ENCODE results near the gene ZBTB38.

ZBTB38 gene

GRCh38 chr3:141366285-141367037, 1.8 kb upstream of the ZBTB38 start:
- DNase-seq (ENCODE audit: low spot score), result peak; percentile 72

GRCh38 chr3:141367038-141367730, 1.1 kb upstream of the ZBTB38 start:
- peak; percentile 87 for DNase-seq (ENCODE audit: low spot score)

- DNase-seq (ENCODE audit: low spot score), result no peak
These were observed 856 bp downstream of the ZBTB38 start for GRCh38 chr3:141368925-141369794.

DNA sequence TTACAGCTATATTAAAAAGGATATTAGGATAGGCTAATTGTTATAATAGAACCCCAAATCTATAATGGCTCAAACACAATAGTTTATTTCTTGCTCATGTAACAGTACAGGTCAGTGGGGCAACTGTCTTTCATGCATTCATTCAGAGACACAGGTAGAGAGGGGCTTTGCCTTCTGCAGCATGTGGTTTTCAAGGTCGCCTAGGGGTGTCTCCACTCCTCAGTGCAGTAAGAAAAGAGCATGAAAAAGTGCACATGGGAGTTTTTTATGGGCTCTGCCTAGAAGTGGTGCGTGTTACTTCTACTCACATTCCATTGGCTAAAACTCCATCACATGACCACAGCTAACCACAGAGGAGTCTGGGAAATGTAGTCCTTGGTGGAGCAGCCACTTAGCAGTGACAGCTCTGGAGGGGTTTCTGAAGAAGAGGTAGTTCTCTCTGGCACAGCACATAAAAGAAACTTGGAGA, 1.8 kb downstream of the ZBTB38 start:
- peak; percentile 61 for DNase-seq (ENCODE audit: low spot score)

GRCh38 chr3:141371882-141372281, 3.6 kb downstream of the ZBTB38 start:
- no peak for DNase-seq (ENCODE audit: low spot score)

DNA sequence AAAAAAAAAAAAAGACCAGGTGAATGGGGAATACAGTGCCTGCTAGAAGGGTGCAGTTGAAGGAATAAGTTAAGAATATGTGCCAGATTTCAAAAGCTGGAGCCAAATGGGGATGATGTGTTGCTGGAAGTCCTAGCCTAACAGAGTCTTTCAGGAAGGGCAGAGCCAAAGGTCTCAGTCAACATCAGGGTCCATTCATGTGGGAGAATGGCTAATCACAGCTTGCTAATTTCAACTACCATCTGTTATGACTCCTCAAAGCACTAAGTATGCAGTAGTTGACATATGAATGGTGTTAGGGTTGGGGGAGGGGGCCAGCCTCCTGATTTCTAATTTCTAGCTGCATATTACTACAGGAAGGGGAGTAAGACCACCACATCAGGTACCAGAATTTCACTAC, 4.4 kb downstream of the ZBTB38 start:
- DNase-seq (ENCODE audit: low spot score), result no peak

GRCh38 chr3:141373232-141373631, 4.9 kb downstream of the ZBTB38 start:
- DNase-seq (ENCODE audit: low spot score), result no peak

DNA sequence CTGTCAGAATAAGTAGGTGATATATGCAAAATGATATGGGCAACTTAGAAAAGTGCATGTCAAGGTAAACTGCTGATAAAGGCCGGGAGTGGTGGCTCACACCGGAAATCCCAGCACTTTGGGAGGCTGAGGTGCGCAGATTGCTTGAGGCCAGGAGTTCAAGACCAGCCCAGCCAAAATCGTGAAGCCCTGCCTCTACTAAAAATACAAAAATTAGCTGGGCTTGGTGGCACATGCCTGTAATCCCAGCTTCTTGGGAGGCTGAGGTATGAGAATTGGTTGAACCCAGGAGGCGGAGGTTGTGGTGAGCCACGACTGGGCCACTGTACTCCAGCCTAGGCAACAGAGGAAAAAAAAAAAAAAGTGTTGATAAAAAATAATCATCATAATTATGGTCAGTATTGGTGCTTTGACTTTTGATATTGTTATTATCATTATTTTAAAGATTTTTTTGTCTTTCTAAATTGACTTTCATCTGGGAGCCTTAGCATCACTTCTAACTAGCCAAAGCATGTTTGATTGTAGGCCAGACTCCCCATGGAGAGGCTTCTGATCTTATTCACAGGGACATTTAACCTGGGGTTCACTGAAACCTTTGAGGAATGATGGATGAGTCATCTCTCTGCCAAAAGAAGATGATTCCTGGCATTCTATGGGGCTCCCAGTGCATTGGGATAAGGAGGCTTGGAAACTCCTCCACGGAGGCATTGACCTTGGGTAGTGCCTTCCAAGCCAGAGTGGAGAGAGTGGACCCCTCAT, 5.6 kb downstream of the ZBTB38 start:
- peak; percentile 29 for DNase-seq (ENCODE audit: low spot score)

DNA sequence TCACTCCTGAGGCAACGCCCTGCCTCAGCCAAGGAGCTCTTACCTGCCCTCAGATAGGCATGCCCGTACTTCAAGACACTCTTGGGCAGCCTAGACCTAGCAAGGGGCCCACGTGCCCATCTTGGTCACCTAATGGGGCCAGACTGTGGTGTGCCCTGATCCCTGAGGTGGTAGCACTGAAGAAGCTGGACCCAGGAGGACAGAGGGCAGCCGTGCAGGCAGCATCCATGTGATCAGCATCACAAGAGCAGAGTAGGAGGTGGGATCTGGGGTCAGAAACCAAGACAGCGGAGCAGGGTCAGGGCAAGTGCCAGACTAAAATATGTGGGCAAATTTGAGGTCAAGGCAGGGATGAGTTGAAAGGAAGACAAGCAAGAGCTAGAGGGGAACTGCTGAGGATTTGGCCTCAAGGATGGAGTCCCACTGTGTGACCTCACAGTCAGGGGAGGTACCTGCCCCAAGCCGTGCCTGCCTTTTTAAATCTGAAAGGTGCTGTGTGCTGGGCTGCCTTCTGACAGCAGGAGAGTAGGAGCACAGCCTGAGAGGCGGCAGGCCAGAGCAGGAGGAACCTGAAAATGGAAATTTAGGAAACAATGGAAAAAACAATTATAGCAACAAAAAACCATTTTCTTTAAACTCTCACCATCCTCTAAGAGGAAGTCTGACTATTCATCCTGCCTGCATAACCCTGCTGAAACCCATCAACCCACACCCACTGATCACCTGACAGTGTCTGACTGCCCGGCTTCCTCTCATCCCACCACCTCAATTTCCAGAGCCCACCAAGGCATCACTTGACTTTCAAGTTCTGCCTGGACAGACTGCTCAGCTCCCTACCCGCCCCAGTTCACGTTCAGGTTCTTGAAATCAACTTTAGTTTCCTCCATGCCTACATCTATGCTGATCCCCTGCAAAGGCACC, 7.3 kb downstream of the ZBTB38 start:
- DNase-seq (ENCODE audit: low spot score), result no peak

GRCh38 chr3:141377377-141377776, 9.1 kb downstream of the ZBTB38 start:
- no peak for DNase-seq (ENCODE audit: low spot score)

DNA sequence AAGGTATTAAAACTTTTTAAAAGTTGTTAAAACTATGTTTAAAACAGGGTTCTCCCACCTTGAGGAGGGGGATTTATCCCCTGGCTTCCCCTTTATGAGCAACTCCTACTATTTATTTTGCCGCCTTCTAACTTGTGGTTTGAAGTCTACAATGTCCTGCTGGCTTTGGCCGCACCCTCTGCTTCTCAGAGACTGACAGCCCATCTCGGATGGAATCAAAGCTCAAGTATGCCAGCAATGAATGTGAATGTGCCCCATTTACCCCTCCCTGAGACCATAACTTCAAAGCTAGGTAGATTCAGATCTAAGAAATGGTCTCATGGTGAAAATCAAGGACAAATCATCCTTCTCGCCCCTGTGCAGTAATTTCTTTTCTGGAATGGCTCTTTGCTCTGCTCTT, 10.3 kb downstream of the ZBTB38 start:
- no peak for DNase-seq (ENCODE audit: low spot score)

- no peak for DNase-seq (ENCODE audit: low spot score)
These were observed 11.1 kb downstream of the ZBTB38 start for GRCh38 chr3:141379250-141379966.

- no peak for DNase-seq (ENCODE audit: low spot score)
These were observed 12.0 kb downstream of the ZBTB38 start for GRCh38 chr3:141380279-141380678.

DNA sequence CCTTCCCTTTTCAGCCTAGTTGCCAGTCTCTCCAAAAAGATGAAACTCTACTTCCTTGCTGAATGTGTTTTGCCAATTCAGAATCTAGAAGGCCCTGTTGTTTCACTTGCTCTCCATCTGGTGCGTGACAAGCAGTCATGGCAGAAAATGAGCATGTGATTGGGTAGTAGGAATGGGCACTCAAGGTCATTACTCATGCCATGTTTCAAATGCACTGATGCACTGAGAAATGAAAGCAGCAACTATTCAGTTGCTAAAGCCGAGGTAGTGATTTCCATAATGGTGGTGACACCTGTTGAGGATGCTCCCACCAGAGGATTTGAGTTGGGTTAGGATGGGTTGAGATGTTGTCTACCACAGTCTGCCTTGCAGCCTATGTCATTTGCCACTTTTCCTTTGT, 12.7 kb downstream of the ZBTB38 start:
- no peak for DNase-seq (ENCODE audit: low spot score)

GRCh38 chr3:141382571-141382970, 14.3 kb downstream of the ZBTB38 start:
- DNase-seq (ENCODE audit: low spot score), result no peak

GRCh38 chr3:141383555-141384129, 15.3 kb downstream of the ZBTB38 start:
- DNase-seq (ENCODE audit: low spot score), result no peak

DNA sequence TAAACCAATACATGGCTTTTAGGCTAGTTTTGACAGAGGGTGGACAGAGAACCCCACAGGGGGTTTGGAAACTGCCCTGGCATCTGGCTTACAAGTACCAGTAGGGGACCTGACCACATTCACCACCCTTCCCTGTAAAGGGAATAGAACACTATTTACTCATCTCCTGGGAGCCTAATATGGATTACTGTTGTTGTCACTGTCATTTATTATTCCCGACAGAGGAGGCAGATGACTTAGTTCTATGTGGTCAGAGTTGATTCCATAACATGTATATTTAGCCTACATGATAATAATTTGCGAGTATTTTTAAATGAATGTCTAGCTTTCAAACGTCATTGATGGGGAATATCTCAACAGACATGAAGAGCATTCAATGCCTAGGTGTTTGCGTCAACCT, 15.9 kb downstream of the ZBTB38 start:
- DNase-seq (ENCODE audit: low spot score), result no peak

- no peak for DNase-seq (ENCODE audit: low spot score)
These were observed 16.3 kb downstream of the ZBTB38 start for GRCh38 chr3:141384575-141384974.

- DNase-seq (ENCODE audit: low spot score), result no peak
These were observed 17.3 kb downstream of the ZBTB38 start for GRCh38 chr3:141385406-141386125.

All from GM03348 (cell line).